H9 (cell line): ENCODE results near the gene ERMAP. TPM values are rescaled to one million over a fixed set of nuclear protein-coding genes. Genes with fewer than 3 reads are reported as not detected.

Experiments
- DNase-seq: peaks from one replicate; pipeline ENCODE4 v3.0.0-alpha.2; 2017
- H2AFZ ChIP-seq: one replicate; pipeline ENCODE4 v1.6.1; 2013; ENCODE audit warnings: mild to moderate bottlenecking, low read length, control low read depth, moderate library complexity
- H2AK5ac ChIP-seq: 2 replicates; pipeline ENCODE4 v1.6.1; 2013; ENCODE audit warnings: low read length, control low read depth, mixed read lengths; ENCODE audit not compliant: insufficient read length
- H2BK120ac ChIP-seq: one replicate; pipeline ENCODE4 v1.6.1; 2013; ENCODE audit warnings: low read depth, mild to moderate bottlenecking, low read length, control low read depth, inconsistent platforms; ENCODE audit not compliant: poor library complexity, severe bottlenecking
- H2BK12ac ChIP-seq: 2 replicates; pipeline ENCODE4 v1.6.1; 2013; ENCODE audit warnings: low read length, control low read depth, mixed read lengths, low read depth; ENCODE audit not compliant: insufficient read length
- H2BK15ac ChIP-seq: 2 replicates; pipeline ENCODE4 v1.6.1; 2013; ENCODE audit warnings: low read depth, low read length, control low read depth
- H2BK20ac ChIP-seq: one replicate; pipeline ENCODE4 v1.6.1; 2013; ENCODE audit warnings: low read depth, mild to moderate bottlenecking, low read length, control low read depth, inconsistent platforms; ENCODE audit not compliant: poor library complexity, severe bottlenecking
- H2BK5ac ChIP-seq: 2 replicates; pipeline ENCODE4 v1.6.1; 2013; ENCODE audit warnings: low read length, control low read depth, mixed read lengths; ENCODE audit not compliant: insufficient read length
- H3K14ac ChIP-seq: 2 replicates; pipeline ENCODE4 v1.6.1; 2013; ENCODE audit warnings: low read length, control low read depth; ENCODE audit not compliant: insufficient read depth
- H3K18ac ChIP-seq: 2 replicates; pipeline ENCODE4 v1.6.1; 2013; ENCODE audit warnings: low read depth, mild to moderate bottlenecking, mixed read lengths, low read length, control low read depth; ENCODE audit not compliant: insufficient read length
- H3K23ac ChIP-seq: 2 replicates; pipeline ENCODE4 v1.6.1; 2013; ENCODE audit warnings: low read length, control low read depth, mixed read lengths, low read depth; ENCODE audit not compliant: insufficient read length
- H3K23me2 ChIP-seq: 2 replicates; pipeline ENCODE4 v1.6.1; 2013; ENCODE audit warnings: low read depth, mild to moderate bottlenecking, mixed read lengths, low read length, control low read depth; ENCODE audit not compliant: insufficient read length, poor library complexity, severe bottlenecking
- H3K27ac ChIP-seq: 2 replicates; pipeline ENCODE4 v1.5.1; 2013; ENCODE audit warnings: low read length, control low read depth, mixed read lengths, low read depth; ENCODE audit not compliant: insufficient read length
- H3K27me3 ChIP-seq: 2 replicates; pipeline ENCODE4 v1.6.1; 2013; ENCODE audit warnings: low read length, control low read depth, inconsistent platforms; ENCODE audit not compliant: insufficient read depth
- H3K4ac ChIP-seq: 2 replicates; pipeline ENCODE4 v1.6.1; 2013; ENCODE audit warnings: low read depth, mild to moderate bottlenecking, control low read depth, inconsistent platforms, low read length, moderate library complexity
- H3K4me1 ChIP-seq: 2 replicates; pipeline ENCODE4 v1.6.1; 2013; ENCODE audit warnings: low read length, control low read depth, inconsistent platforms; ENCODE audit not compliant: insufficient read depth
- H3K4me2 ChIP-seq: 2 replicates; pipeline ENCODE4 v1.6.1; 2013; ENCODE audit warnings: low read length, control low read depth, mixed read lengths; ENCODE audit not compliant: insufficient read length, insufficient read depth
- H3K56ac ChIP-seq: 2 replicates; pipeline ENCODE4 v1.6.1; 2013; ENCODE audit warnings: low read depth, mild to moderate bottlenecking, mixed read lengths, low read length, control low read depth; ENCODE audit not compliant: insufficient read length
- H3K79me1 ChIP-seq: 2 replicates; pipeline ENCODE4 v1.6.1; 2013; ENCODE audit warnings: low read depth, mild to moderate bottlenecking, moderate library complexity, low read length, control low read depth, inconsistent platforms; ENCODE audit not compliant: insufficient read depth, poor library complexity, severe bottlenecking
- H3K79me2 ChIP-seq: 2 replicates; pipeline ENCODE4 v1.6.1; 2013; ENCODE audit warnings: low read length, control low read depth, inconsistent platforms; ENCODE audit not compliant: insufficient read depth
- H3K9ac ChIP-seq: 2 replicates; pipeline ENCODE4 v1.6.1; 2013; ENCODE audit warnings: low read length, control low read depth, mixed read lengths; ENCODE audit not compliant: insufficient read length; ENCODE audit errors: extremely low read depth
- H3K9me3 ChIP-seq: one replicate; pipeline ENCODE4 v1.6.1; 2013; ENCODE audit warnings: low read depth, low read length, inconsistent platforms; ENCODE audit not compliant: control insufficient read depth
- H3T11ph ChIP-seq: one replicate; pipeline ENCODE4 v1.6.1; 2013; ENCODE audit warnings: mild to moderate bottlenecking, low read length, control low read depth, inconsistent platforms
- H4K20me1 ChIP-seq: one replicate; pipeline ENCODE4 v1.6.1; 2013; ENCODE audit not compliant: control insufficient read depth, insufficient read length, insufficient read depth
- H4K5ac ChIP-seq: 2 replicates; pipeline ENCODE4 v1.6.1; 2013; ENCODE audit warnings: low read depth, mild to moderate bottlenecking, mixed read lengths, low read length, control low read depth; ENCODE audit not compliant: insufficient read length
- H4K8ac ChIP-seq: replicated peaks from 2 replicates; pipeline ENCODE4 v1.6.1; 2013; ENCODE audit warnings: low read length, control low read depth, mixed read lengths, low read depth; ENCODE audit not compliant: insufficient read length
- H4K91ac ChIP-seq: 2 replicates; pipeline ENCODE4 v1.6.1; 2013; ENCODE audit warnings: low read depth, mild to moderate bottlenecking, moderate library complexity, mixed read lengths, low read length, control low read depth; ENCODE audit not compliant: insufficient read length
- H3K27ac Mint-ChIP-seq, 3 experiments: 2 replicates in 2 of 3; 3 replicates in 1 of 3; pipeline ENCODE4 v1.8.0; 2020 to 2021; ENCODE audit warnings: mixed read lengths in 3 of 3, mild to moderate bottlenecking in 1 of 3, moderate library complexity in 1 of 3
- H3K27me3 Mint-ChIP-seq: 2 replicates; pipeline ENCODE4 v1.8.0; 2021; ENCODE audit warnings: low read depth, mild to moderate bottlenecking, moderate library complexity, mixed read lengths
- H3K36me3 Mint-ChIP-seq, 3 experiments: 2 replicates in 2 of 3; 3 replicates in 1 of 3; pipeline ENCODE4 v1.8.0; 2020 to 2021; ENCODE audit warnings: low read depth in 3 of 3, mixed read lengths in 3 of 3; ENCODE audit not compliant: insufficient read depth in 1 of 3
- H3K4me1 Mint-ChIP-seq, 2 experiments: 2 replicates each; pipeline ENCODE4 v1.8.0; 2020; ENCODE audit warnings: mixed read lengths in 2 of 2
- H3K4me3 Mint-ChIP-seq, 2 experiments: 2 replicates in 1 of 2; 3 replicates in 1 of 2; pipeline ENCODE4 v1.8.0; 2020 to 2021; ENCODE audit warnings: mild to moderate bottlenecking in 2 of 2, mixed read lengths in 2 of 2, moderate library complexity in 1 of 2
- H3K9me3 Mint-ChIP-seq, 2 experiments: 2 replicates in 1 of 2; 3 replicates in 1 of 2; pipeline ENCODE4 v1.8.0; 2020; ENCODE audit warnings: mild to moderate bottlenecking in 2 of 2, mixed read lengths in 2 of 2, moderate library complexity in 1 of 2
- CTCF ChIP-seq: fragments of 200-600 bp; sonication (generic); conservative IDR thresholded peaks from 3 replicates; pipeline ENCODE4 v1.8.0; 2021; ENCODE audit warnings: antibody characterized with exemption, mild to moderate bottlenecking
- WGBS: extraction: QIAGEN DNeasy Blood & Tissue Kit; methylation state at CpG from one replicate; pipeline ENCODE4 v1.1.7; 2013; ENCODE audit warnings: missing lambda C conversion rate, low lambda C conversion rate, mixed read lengths; ENCODE audit not compliant: insufficient read length; ENCODE audit errors: extremely low coverage; 5-methylcytosine and 5-hydroxymethylcytosine counted together
- total RNA-seq: library from RNA; stranded (reverse); gene quantifications from 2 replicates; pipeline ENCODE4 v1.2.1, GENCODE V29; 2021

Gene ERMAP
- total RNA-seq, 1 experiment from 2014 or later, result 4.5 TPM

DNA sequence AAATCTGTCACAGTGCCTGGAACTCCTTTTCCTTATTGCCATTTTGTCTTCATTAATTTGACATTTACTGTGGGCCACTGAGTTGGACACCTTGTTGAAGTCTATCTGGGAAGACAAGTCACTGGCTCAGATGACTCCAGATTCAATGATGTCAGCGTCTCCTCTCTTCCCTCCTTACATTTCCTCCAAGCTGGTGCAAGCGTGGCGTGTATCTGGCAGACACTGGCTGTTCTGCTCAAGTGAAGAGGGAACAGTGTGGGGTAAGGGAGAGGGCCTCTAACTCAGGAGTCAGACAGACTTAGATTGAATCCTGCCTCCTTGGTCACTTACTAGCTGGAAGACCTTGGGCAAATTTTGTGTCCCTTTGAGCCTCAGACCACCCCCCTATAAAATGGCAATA lies 20.8 kb downstream of the ERMAP start:
- no CpG with 5 or more reads among the region's 3 CpGs for WGBS
- Mint-ChIP-seq H3K4me1 (no peaks in the 10 kb centered on the region), H3K9me3 (no peaks in the 10 kb centered on the region), H3K4me3 (no peak overlapping the region), H3K36me3 (peaks cover 4 to 11% (median 8%) of the 10 kb centered on the region in 3 experiments; a peak in 5 of 7 replicates), H3K27me3 (no peaks in the 10 kb centered on the region), H3K27ac (no peak overlapping the region)
- Histone ChIP-seq H2AK5ac (no peak overlapping the region), H3K79me1 (no peaks in the 10 kb centered on the region), H3K9me3 (no peaks in the 10 kb centered on the region), H3K56ac (no peak overlapping the region), H4K91ac (no peak overlapping the region), H3K79me2 (no peaks in the 10 kb centered on the region), H3K14ac (no peak overlapping the region), H3K18ac (no peak overlapping the region), H2BK12ac (no peak overlapping the region), H3K4me1 (no peaks in the 10 kb centered on the region), H3K9ac (no peak overlapping the region), H3K23me2 (no peaks in the 10 kb centered on the region), H2AFZ (no peak overlapping the region), H3K23ac (no peak overlapping the region), H3K4me2 (no peak overlapping the region), H3K27ac (no peak overlapping the region), H3K27me3 (no peaks in the 10 kb centered on the region), H2BK20ac (no peak overlapping the region), H2BK15ac (no peak overlapping the region), H3T11ph (no peak overlapping the region), H4K5ac (no peak overlapping the region), H3K4ac (no peak overlapping the region), H2BK120ac (no peak overlapping the region), H4K8ac (no peak overlapping the region), H2BK5ac (no peak overlapping the region), H4K20me1 (no peaks in the 10 kb centered on the region)
- DNase-seq, result no peak
- TF ChIP-seq CTCF, result no peak
